CD4-positive, alpha-beta T cell treated with Interleukin-17A for 1 hour (primary cell): ENCODE data around the gene ARMH3.
A peak's percentile ranks its signal among the peaks of the same experiment; 100 is the strongest.

Source experiments
- DNase-seq: peaks from one replicate; pipeline ENCODE4 v3.0.0-alpha.2; 2020

Gene ARMH3

DNA sequence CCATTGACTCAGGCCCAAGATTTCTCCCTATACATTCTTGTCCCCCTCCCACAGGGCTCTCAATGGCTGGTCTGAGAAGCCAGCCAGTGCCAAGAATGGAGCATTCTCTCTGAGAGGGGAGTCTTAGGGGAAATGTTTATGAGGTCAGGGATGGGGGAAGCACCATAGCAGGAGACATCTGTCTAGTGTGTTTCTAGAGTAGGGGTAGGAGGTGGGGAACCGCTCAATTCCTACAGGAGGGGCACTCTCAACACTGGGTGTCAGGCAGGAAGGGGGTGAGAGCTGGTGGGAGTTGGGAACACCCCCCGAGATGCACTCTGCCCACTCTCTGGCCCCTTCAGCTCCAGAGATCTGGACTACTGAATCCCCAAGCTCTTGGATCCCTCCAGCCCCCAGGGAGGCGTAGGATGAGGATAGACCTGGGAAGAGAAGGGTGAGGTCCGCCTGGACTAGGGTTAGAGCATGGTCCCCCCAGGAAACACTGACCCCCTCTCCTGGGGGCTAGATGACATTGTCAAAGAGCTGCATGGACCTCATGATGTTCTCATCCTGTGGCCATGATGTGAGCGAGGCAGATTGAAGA lies 229.0 kb downstream of the ARMH3 start:
- DNase-seq: no peak

- no peak for DNase-seq
Observed at GRCh38 chr10:101824736-101825135, 231.2 kb downstream of the ARMH3 start.

GRCh38 chr10:101818872-101819633 lies 236.9 kb downstream of the ARMH3 start:
- no peak for DNase-seq

GRCh38 chr10:101818119-101818871 lies 237.7 kb downstream of the ARMH3 start, which contains the start of gene OGA:
OGA (minus strand) TSS chr10:101818444; CDS start chr10:101818022, 422 bp downstream.
- peak; percentile 100 for DNase-seq

DNA sequence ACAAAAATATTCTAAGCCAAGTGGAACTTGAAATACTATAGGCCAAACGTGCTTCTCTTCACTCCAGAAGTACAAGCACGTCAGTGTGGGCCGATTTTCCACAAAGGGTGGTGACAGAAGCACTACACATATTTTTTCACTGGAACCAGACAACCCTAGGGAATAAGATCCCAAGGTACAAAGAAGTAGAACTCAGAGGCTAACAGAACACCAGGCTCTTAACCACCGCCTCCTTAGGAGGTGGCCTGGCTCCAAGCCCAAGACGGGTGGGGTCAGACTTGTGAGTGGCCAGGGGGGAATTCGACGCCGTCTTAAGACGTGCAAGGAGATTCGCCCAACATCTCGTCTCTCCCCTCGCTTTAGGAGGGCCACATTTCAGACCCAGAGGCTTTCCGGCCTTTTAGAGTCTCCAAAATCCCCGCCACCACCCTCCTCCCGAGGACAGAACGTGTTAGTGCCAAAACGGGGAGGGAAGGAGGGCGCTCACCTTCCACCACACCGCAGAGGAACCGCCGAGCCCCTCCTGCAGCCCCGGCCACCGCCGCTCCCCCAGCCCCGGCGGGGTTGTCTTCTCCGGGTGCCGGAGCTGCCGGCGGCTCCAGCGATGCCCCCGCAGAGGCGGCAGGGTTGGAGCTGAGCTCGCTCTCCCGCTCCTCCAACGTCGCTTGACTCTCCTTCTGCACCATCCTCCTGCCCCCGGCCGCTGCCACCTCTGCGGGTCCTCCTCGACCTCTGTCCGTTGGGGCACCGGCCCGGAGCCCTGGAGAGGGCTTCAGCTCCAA lies 238.4 kb downstream of the ARMH3 start:
- peak; percentile 47 for DNase-seq

GRCh38 chr10:101816913-101817336 lies 239.0 kb downstream of the ARMH3 start:
- no peak for DNase-seq

DNA sequence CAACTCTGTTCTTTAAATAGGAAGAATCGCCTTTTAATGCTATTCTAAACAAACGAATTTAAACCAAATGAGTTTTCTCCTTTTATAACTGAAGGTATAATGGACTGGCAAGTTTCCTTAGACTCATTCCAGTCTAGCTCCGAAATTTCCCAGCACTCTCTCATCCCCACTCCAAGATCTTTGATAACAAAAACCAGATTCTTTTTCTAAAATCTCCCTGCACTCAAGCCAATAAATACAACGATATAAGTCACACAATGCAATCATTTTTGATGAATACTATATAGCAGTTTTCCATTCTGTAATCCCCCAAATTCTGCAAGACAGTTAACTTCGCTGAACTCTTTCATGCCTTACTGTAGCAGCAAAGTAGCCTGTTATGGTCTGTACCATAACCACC lies 239.6 kb downstream of the ARMH3 start:
- no peak for DNase-seq

DNA sequence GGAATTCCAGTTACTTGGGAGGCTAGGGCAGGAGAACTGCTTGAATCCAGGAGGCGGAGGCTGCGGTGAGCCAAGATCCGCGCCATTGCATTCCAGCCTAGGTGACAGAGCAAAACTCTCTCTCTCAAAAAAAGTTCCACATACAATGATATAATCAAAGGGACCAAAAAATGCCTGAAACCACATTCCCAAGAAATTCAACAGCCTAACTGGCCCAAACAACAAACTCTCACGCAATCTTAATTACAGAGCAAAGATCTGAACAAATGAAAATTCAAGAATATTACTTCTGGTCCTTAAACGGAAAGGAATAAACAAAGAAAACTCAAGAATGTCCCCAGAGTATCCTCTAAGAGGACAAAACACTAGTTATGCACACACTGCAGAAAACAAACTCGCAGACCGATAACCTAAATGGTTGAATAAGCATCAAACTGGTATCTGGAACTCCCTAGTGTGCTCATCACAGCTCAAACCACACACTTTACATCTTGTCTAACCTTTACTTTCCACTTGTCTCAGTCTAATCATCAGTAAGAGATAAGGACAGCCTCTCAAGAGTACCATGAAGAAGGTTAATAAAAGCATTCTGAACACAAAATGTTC lies 241.4 kb downstream of the ARMH3 start:
- DNase-seq: peak; percentile 20

GRCh38 chr10:101812606-101813005 lies 243.4 kb downstream of the ARMH3 start:
- no peak for DNase-seq

DNA sequence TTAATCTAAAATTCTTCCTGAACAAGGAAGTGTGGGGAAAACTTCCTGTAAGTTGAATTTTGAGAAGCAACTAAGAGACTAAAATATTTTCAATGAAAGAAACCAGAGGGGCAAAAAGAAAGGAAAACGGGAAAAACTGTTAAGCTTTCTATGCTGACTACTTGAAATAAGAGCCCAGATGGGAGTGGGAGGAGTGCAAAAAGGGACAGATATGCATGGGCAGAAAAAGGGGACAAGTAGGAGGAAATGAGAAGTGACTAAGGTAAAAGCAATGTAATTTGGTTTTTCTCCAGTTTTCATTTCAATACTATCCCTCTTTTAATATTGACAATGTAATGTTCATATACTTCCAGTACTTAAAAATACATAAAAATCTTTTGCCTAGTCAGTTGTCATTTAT lies 248.8 kb downstream of the ARMH3 start:
- no peak for DNase-seq

DNA sequence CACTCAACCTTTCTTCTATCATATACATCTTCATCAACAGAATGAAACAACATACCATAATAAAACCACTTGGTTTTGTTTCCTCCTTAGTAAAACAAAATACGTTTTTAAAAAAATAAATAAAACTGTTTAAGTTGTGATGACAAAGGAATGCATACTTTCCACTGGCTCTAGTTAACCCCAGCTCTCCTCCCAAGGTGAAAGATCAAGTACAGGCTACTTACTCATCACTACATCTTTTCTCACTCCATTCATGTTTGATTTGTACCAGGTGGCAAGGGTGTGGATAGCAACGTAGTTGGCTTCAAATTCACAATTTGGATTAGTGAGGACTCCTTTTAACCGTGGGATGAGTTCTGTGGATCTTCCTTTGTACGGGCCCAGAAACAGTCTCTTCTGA lies 252.5 kb downstream of the ARMH3 start:
- no peak for DNase-seq

DNA sequence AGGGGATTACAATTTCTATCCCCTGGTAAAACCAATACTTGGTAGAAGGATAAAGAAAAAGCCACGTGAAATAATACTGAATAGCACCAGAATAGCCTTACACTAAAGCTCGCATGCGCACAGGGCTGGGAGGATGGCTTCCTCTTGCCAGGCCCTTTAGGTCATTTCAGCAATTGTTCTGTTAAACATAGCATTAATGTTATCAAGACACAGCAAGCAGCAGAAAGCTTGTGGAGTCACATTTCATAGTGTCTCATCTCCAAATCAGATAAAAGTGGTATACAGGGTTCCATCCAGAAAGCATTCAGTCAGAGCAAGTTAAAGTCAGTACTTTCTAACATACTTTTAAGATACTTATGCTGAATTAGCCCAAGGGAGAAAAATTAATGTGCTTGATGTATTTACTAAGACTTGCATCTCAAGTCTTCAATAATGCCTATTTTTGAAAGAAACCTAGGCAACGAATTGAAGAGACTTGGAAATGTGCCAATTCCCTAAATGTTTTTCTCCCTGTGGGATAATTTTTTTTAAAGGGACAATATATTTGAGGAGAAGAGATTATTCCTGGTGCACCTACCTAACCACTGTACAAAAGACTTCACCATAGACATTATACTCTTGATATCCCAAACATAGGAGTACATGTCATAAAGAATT lies 258.4 kb downstream of the ARMH3 start:
- no peak for DNase-seq
